ENCODE data around the gene DAPL1. TPM values are rescaled to one million over a fixed set of nuclear protein-coding genes. Genes with fewer than 3 reads are reported as not detected.

DAPL1 gene, protein sequence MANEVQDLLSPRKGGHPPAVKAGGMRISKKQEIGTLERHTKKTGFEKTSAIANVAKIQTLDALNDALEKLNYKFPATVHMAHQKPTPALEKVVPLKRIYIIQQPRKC
- total RNA-seq (2014; rRNA removed; shearing (Covaris generic)): not detected in 2 replicates

GRCh38 chr2:158795195-158795924, at the start of gene DAPL1:
Gene DAPL1 (plus strand): TSS chr2:158795317. CDS start chr2:158795373, 56 bp downstream.
- peak; percentile 9 for DNase-seq (ENCODE audit: low spot score)

- DNase-seq (ENCODE audit: low spot score): no peak
Measured at GRCh38 chr2:158745866-158746382, 49.2 kb upstream of the DAPL1 start.

GRCh38 chr2:158746488-158746887, 48.6 kb upstream of the DAPL1 start:
- DNase-seq (ENCODE audit: low spot score): no peak

DNA sequence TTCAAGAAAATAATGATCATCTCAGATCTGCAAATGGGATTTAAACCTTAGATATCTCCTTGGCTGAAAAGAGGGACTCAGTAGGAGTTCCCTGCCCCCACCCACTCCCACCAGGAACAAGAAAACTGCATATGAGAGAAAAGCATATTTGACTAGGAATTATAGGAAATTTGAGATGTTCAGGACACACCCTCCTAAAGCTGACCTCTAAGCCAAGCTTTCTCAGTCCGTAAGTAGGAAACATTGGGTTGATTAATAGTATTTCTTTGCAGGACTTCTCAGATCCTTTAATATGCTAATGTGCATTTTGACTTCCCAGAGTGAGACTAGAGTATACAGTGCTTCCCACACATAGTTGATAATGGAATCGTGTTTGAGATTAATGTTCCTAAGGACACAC, 47.8 kb upstream of the DAPL1 start:
- no peak for DNase-seq (ENCODE audit: low spot score)

GRCh38 chr2:158748926-158749590, 46.1 kb upstream of the DAPL1 start:
- no peak for DNase-seq (ENCODE audit: low spot score)

DNA sequence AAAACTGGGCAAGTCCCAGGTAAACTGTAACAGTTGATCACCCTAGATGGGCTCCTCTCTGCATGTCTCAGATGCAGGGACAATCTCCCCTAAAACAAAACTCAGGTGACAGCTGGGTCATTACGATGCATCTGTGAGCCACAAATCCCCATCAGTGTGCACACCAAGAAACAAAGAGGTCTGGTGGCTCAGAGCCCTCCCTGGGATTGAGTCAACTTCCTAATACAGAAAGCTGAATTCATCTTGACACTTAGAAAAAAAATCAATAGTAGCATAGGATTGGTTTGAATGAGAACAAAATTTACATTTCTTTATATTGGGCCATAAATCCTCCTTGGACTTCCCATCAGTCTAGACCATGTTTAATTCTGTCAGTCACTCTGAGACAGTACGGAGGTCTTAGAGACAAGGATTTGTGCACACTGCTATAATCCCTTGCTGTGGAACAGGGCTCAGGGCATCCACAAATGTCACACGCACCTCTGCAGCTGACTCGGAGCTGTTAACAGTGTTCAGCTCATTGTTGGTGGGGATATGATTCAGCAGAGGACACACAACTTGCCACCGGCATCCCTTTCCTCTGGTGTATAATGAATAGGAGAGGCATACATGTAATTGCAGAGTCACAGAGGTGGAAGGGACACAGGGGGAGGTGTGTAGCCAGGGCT, 44.5 kb upstream of the DAPL1 start:
- no peak for DNase-seq (ENCODE audit: low spot score)

DNA sequence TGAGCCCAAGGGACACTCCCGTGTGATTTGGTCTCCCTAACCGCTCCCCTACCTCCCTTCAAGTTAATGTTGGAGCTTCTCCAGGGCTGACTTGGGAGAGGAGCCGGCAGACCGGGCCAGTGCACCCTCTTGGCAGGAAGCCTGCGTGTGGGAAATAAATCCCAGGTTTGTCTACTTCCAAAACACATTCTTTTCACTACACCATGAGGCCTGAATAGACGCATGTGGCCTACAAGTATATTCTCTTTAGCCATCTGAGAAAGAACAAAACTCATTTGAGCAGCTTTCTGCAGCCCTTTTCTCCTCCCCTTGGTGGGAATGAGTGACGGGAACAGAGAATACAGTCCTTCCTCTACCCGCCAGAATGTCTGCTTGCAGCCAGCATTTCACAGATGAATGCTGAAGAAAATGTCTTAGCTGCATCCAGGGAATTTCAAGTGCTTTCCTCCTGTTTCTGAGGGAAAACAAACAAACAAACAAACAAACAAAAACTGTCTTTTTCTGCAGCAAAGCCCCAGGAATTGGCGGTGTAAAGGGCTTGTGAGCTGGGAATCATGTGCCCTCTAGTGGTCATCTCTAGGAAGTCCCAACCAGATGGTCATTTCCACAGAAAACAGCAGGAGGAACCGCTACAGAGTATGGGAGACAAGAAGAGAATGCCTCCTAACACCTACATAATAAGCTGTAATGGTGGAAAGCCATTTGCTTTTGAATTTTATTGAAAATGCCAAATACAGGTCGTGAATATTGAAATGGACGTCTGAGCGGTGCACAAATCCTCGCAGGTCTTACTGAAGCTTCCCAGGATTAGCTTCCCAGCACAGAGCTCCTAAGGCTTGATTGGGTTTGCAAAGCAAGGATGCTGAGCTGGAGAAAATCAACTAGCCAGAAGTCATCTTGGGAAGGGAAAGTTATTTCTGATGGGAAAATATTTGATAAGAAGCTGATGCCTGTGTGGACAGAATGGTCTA, 41.2 kb upstream of the DAPL1 start:
- DNase-seq (ENCODE audit: low spot score): peak; percentile 57

GRCh38 chr2:158755310-158756087, 39.6 kb upstream of the DAPL1 start:
- no peak for DNase-seq (ENCODE audit: low spot score)

DNA sequence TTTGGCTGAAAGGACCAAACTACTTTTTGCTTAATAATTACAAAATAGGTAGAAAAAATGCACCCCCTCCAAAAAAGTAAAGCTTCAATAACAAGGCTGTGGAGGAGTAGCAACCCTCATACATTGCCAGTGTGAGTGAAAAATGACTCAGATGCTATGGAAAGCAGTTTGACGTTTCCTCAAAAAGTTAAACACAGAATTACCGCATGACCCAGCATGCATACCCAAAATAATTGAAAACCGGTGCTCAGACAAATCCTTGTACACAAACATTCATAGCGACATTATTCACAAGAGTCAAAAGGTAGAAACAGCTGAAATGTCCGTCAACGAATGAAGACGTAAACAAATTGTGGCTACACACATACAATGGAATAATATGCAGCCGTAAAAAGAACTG, 38.8 kb upstream of the DAPL1 start:
- DNase-seq (ENCODE audit: low spot score): no peak

DNA sequence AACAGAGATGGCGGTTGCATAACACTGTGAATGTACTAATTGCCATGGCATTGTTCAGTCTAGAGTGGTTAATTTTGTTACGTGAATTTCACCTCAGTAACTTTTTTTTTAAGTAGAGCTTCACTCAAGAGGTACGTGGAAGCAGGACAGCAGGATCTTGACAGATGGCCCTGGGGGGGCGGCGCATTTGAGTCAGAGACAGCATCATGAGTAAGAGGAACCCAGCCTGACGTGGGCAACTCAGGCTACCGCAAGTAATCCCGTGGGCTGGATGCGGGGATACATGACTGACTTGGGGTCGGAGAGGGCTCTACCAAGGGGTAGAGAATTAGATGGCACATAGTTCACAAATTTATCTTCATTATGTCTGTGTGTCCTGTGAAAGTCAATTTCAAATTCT, 38.1 kb upstream of the DAPL1 start:
- no peak for DNase-seq (ENCODE audit: low spot score)

- no peak for DNase-seq (ENCODE audit: low spot score)
Measured at GRCh38 chr2:158760887-158761286, 34.2 kb upstream of the DAPL1 start.

DNA sequence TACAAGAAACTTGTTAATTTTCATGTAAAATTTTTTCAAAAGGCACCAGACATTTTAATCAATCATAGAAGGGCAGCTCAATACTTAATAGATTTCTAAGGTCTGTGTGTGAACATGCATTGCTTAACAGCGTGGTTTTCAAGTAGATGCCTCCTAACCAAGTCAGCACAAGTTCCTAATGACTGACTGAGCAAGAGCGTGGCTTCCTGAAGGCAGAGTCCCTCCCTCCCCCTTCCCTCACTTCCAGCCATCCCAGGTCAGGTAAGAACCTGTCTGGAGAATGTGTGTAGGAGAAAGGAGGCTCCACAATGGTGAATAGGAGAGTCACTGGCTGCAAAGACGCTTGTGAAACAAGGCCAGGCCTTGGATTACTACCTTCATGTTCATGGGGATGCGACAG, 33.5 kb upstream of the DAPL1 start:
- no peak for DNase-seq (ENCODE audit: low spot score)

DNA sequence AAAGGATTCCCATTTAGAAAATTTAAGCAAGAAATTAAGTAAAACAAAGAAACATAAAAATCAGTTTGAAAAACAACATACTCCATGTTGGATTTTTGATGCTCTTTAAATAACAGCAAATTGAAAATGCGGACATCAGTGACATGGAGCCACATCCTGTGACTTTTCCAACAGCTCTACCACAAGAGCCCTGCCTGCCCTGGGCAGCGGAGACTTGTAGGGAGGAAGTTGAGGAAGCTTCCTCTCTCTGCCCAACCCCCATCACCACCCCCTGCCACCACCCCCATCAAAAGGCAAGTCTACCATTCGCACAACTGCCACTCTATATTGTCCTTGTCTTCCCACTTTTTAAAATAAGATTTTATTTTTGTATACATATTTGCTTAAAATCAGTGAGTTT, 32.8 kb upstream of the DAPL1 start:
- no peak for DNase-seq (ENCODE audit: low spot score)

DNA sequence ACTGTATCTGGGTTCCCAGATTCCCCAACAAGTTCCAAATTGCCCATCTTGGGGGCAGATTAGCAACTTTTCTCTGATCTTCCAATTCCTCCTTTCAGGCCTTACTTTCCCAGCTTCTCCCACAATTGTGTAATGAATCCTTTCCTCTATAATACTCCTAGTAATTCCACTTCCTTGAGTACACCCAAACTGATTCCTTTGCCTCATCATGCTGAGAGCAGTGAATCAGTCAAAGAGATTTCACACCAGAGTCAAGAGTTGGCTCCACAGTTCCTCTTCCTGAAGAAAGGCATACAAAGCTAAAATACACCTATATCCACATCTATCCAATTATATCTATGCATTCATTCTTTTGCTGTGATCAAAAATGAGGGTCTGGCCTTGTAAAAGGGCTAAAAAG, 28.6 kb upstream of the DAPL1 start:
- DNase-seq (ENCODE audit: low spot score): no peak

DNA sequence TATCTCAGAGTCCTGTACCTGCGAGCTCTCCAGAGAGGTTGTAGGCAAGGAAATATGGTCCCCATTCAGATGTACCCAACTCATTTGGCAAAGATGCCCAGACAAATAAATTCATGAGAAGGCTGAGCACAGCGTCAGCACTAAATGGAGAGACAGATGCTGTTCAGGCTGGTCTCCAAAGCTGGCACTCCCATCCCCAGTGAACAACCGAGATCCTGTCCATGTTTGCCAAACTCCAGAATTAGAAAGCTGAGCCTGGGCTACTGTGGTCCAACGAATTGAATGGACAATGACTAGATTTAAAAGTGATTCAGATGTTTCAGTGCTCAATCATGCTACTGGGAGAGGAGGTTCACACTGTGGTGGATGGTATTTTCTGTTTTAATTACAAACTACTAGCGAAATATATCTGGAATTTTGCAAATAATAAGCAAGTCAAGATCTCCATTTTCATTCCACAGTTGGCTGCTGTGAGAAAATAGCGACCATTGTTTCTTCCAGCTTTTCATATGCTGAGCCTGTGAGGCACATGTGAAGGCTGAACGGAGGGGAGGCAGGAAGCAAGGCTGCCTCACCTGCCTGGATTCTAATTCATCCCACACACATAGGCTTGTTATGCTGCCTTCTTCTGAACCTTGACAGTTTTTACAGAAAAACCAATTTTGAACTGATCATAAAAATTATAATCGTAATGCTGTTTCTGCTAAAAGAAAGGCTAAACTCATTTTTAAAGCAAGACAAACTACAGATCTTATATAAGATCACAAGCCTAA, 22.6 kb upstream of the DAPL1 start:
- DNase-seq (ENCODE audit: low spot score): no peak

GRCh38 chr2:158773121-158773520, 22.0 kb upstream of the DAPL1 start:
- no peak for DNase-seq (ENCODE audit: low spot score)

DNA sequence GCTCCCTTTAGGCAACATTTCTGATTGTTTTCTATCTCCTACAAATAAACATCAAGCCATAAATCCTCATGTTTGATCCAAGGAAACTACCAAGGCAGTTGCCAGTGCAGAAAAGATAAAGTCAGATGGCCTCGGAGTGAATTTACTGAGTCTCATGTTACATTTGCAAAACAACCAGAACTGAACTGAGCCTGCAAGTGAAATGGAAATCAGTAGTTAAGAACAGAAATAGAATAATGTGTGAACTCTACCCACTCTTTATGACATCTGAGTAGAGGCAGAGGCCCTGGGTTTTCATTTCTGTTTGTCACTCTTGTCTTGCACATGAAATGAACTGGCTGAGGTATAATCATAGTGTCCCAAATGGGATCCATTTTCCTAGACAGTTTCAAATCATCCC, 20.4 kb upstream of the DAPL1 start:
- DNase-seq (ENCODE audit: low spot score): no peak

GRCh38 chr2:158775273-158776027, 19.7 kb upstream of the DAPL1 start:
- DNase-seq (ENCODE audit: low spot score): no peak

- DNase-seq (ENCODE audit: low spot score): no peak
Measured at GRCh38 chr2:158776231-158776630, 18.9 kb upstream of the DAPL1 start.

Data from H4 (cell line).